Measurements from ENCODE around the gene INTS15. TPM values are rescaled to one million over a fixed set of nuclear protein-coding genes. Genes with fewer than 3 reads are reported as not detected.

The INTS15 gene
- total and polyA plus RNA-seq, 10 of the 15 experiments (the other 5 are each of a cell fraction or from before 2014, with no cell fraction given), result 0.89 to 28.2 (median 16.8) TPM

- TF ChIP-seq E2F8 (IDR thresholded peaks at IDR 0.05; ENCODE audit: low read depth, partially characterized antibody) (no peak), CBFB (IDR thresholded peaks at IDR 0.05; ENCODE audit: low read depth) (no peak), MXI1 (IDR thresholded peaks at IDR 0.05; ENCODE audit: low read depth, low read length) (peak; percentile 55; the same call in 1 of the 2 replicates), TCF3 (IDR thresholded peaks at IDR 0.05; ENCODE audit: borderline replicate concordance, insufficient read depth, low read depth, low read length) (0 out of 2 replicates have a peak, but pooled peaks have one; percentile 36), ZZZ3 (IDR thresholded peaks at IDR 0.05; ENCODE audit: control insufficient read depth, insufficient read length, low read depth) (no peak), WRNIP1 (IDR thresholded peaks at IDR 0.05; ENCODE audit: borderline replicate concordance, low read depth, low read length) (no peak), ZNF622 (IDR thresholded peaks at IDR 0.05) (no peak), MEF2A (IDR thresholded peaks at IDR 0.05; ENCODE audit: insufficient read depth, low read depth, low read length) (no peak), NR2C1 (IDR thresholded peaks at IDR 0.05) (no peak), BMI1 (IDR thresholded peaks at IDR 0.05; ENCODE audit: borderline replicate concordance) (no peak), ZNF274 (IDR thresholded peaks at IDR 0.05; ENCODE audit: insufficient read depth, insufficient read length) (no peak), YY1 (IDR thresholded peaks at IDR 0.05; ENCODE audit: low read depth, low read length) (0 out of 2 replicates have a peak, but pooled peaks have one; percentile 28), ZNF207 (IDR thresholded peaks at IDR 0.05; ENCODE audit: borderline replicate concordance) (no peak), CHD4 (IDR thresholded peaks at IDR 0.05) (no peak), MYC (IDR thresholded peaks at IDR 0.05; ENCODE audit: insufficient read depth, insufficient read length, insufficient replicate concordance, low read length, severe bottlenecking) (no peak)
These were observed 47.9 kb downstream of the INTS15 start (continued) for GRCh38 chr7:6637544-6638229.
